HG03575 (cell line): Measurements from ENCODE around the gene OR6C76.
"Not testable (repeated sequence)": the region's sequence is repeated elsewhere in the genome, so short reads cannot be mapped to it uniquely, and the experiment has no call there.

Source experiments
- ATAC-seq: cut with Tn5 transposase; IDR thresholded peaks from one replicate; pipeline ENCODE4 v1.9.1; 2021; ENCODE audit not compliant: unreplicated experiment, insufficient number of reproducible peaks, low FRiP score; ENCODE audit errors: extremely low read depth

OR6C76 gene

DNA sequence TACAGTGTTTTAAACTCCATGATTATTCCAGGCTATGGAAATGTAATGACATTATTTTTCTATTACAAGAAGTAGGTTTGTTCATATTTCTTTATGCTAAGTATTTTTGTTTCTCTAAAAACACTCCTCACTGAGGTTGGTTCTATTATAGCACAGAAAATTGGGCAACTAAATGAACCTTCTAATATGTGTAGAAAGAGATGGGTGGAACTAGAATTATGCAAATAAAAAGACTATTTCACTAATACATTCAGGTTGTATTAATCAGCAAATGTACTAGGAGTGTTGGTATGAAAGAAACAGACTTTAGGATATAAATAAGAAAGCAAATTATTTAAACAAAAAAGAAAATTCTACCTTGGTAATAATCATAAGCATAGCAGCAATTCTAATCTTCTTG, 22.8 kb downstream of the OR6C76 start:
- no peak for ATAC-seq

DNA sequence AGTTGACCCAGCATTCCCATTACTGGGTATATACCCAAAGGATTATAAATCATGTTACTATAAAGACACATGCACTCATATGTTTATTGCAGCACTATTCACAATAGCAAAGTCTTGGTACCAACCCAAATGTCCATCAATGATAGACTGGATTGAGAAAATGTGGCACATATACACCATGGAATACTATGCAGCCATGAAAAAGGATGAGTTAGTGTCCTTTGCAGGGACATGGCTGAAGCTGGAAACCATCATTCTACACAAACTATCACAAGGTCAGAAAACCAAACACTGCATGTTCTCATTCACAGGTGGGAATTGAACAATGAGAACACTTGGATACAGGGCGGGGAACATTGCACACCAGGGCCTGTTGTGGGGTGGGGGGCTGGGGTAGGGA, 38.9 kb downstream of the OR6C76 start:
- not testable (repeated sequence) for ATAC-seq

DNA sequence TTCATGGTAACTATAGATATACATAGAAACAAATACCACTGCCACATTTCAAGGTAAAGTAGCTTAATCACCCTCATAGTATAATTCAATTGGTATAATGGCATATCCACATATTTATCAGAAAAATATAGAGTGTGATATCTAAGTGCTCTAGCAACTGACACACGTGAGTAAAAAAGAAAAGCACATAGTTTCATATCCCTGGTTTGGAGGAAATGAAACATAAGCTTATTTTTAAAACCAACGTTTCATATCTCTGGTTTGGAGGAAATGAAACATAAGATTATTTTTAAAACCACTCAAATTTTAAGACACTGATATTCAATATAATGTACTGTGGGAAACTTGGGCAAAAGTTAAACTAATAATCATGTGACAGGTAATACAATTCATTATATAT, 41.8 kb downstream of the OR6C76 start:
- peak; percentile 78 for ATAC-seq

DNA sequence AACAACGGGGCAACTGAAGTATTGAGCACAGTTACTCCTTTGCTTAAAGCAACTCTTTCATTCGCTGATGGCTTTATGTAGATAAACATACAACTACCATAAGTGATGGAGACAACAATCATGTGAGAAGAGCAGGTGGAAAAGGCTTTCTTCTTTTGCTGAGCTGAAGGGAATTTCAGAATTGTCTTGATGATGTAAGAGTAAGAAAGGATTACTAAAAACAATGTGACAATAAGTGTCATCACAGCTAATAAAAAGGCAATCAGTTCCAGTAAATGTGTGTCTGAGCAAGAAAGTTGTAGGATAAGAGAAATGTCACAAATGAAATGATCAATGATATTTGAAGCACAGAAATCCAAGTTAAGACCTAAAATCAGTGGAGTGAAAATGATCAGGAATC, 43.2 kb downstream of the OR6C76 start:
- ATAC-seq = no peak

DNA sequence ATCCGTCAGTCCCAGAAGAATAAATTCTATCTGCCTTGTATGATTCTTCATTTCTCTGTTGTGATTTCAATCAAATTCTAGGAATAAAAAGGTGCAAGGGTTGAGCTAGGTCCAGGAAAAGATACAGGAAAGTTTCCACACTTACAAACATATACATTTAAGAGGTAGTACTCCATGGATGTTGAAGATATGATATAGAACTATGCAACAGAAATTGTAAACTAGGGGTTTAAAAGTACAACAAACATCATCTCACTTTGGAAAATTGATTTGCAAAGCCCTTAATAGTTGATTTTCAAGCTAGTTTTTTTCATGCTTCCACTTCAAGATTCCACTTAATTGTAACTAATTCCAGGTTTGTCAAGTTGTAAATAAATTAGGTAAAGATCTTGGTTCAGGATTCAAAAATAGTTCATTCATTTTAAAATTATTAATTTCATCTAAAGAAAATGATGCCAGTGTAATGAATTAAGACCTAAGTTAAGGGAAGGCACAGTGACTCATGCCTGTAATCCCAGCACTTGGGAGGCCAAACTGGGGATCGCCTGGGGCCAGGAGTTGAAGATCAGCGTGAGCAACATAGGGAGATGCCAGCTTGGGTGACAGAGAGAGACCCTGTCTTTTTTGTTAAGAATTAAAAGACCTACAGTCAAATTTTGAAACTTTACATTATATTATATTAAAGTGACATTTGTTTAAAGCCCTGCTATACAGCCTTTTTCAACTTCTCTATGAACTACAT, 44.2 kb downstream of the OR6C76 start, which contains the start of gene OR6C70:
OR6C70 (minus strand) TSS at position 51 of the 742 bp plus-strand sequence; CDS start at position 51, 0 bp downstream.
- no peak for ATAC-seq

DNA sequence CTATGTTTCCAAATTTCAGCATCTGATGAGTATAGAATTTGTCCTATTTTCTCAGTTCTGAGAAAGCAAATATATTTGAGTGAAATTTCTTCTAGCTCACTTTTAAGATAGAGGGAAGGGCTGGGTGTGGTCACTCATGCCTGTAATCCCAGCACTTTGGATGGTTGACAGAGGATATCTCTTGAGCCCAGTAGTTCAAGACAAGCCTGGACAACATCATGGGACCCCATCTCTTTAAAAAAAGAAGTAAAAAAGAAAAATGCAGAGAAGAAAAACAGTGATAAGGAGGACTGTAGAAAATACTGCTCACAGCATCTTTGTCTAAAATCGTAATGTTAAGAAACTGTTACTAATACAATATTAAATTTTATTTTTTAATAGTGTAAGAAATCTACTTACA, 46.2 kb downstream of the OR6C76 start:
- no peak for ATAC-seq
